Measurements from ENCODE around the gene PAX8.
A peak's percentile ranks its signal among the peaks of the same experiment; 100 is the strongest.

The PAX8 gene

GRCh38 chr2:113198790-113199612 lies 79.7 kb downstream of the PAX8 start (continued):
- TF ChIP-seq, protein P1, sequence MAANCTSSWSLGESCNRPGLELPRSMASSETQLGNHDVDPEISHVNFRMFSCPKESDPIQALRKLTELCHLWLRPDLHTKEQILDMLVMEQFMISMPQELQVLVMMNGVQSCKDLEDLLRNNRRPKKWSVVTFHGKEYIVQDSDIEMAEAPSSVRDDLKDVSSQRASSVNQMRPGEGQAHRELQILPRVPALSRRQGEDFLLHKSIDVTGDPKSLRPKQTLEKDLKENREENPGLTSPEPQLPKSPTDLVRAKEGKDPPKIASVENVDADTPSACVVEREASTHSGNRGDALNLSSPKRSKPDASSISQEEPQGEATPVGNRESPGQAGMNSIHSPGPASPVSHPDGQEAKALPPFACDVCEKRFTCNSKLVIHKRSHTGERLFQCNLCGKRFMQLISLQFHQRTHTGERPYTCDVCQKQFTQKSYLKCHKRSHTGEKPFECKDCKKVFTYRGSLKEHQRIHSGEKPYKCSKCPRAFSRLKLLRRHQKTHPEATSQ (tag by site-specific recombination; IDR thresholded peaks at IDR 0.05) = peak; percentile 70; the same call in 1 of the 2 replicates
- no peak for TF ChIP-seq ZNF155 (tag by site-specific recombination; IDR thresholded peaks at IDR 0.05)
- no peak for TF ChIP-seq ZNF138 (tag by site-specific recombination; IDR thresholded peaks at IDR 0.05; ENCODE audit: borderline replicate concordance)
- TF ChIP-seq ZBTB17 (tag by site-specific recombination; IDR thresholded peaks at IDR 0.05) = peak; percentile 71; the same call in 1 of the 2 replicates
- no peak for TF ChIP-seq ZNF416 (tag by site-specific recombination; IDR thresholded peaks at IDR 0.05)
- TF ChIP-seq ZNF777 (tag by site-specific recombination; IDR thresholded peaks at IDR 0.05; ENCODE audit: borderline replicate concordance) = no peak
- peak; percentile 16; the same call in 1 of the 2 replicates for TF ChIP-seq ZNF768 (tag by site-specific recombination; IDR thresholded peaks at IDR 0.05)
- no peak for TF ChIP-seq ZNF433 (tag by site-specific recombination; IDR thresholded peaks at IDR 0.05; ENCODE audit: low read depth)
- TF ChIP-seq ZBTB48 (tag by site-specific recombination; IDR thresholded peaks at IDR 0.05) = no peak; the same call in 1 of the 2 replicates
- no peak for TF ChIP-seq ZNF580 (tag by site-specific recombination; IDR thresholded peaks at IDR 0.05)
- TF ChIP-seq ZNF184 (tag by site-specific recombination; IDR thresholded peaks at IDR 0.05) = no peak
- no peak for TF ChIP-seq ZNF830 (tag by site-specific recombination; IDR thresholded peaks at IDR 0.05; ENCODE audit: low read depth)
- no peak for TF ChIP-seq ZNF704 (tag by site-specific recombination; IDR thresholded peaks at IDR 0.05)
- TF ChIP-seq, protein P2, sequence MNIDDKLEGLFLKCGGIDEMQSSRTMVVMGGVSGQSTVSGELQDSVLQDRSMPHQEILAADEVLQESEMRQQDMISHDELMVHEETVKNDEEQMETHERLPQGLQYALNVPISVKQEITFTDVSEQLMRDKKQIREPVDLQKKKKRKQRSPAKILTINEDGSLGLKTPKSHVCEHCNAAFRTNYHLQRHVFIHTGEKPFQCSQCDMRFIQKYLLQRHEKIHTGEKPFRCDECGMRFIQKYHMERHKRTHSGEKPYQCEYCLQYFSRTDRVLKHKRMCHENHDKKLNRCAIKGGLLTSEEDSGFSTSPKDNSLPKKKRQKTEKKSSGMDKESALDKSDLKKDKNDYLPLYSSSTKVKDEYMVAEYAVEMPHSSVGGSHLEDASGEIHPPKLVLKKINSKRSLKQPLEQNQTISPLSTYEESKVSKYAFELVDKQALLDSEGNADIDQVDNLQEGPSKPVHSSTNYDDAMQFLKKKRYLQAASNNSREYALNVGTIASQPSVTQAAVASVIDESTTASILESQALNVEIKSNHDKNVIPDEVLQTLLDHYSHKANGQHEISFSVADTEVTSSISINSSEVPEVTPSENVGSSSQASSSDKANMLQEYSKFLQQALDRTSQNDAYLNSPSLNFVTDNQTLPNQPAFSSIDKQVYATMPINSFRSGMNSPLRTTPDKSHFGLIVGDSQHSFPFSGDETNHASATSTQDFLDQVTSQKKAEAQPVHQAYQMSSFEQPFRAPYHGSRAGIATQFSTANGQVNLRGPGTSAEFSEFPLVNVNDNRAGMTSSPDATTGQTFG (tag by site-specific recombination; IDR thresholded peaks at IDR 0.05; ENCODE audit: borderline replicate concordance) = no peak
- no peak for TF ChIP-seq HOXA7 (CRISPR knock-in tag; IDR thresholded peaks at IDR 0.05; ENCODE audit: borderline replicate concordance)
- TF ChIP-seq EGR2 (tag by site-specific recombination; IDR thresholded peaks at IDR 0.05; ENCODE audit: low read depth) = peak; percentile 55; the same call in 1 of the 2 replicates
- TF ChIP-seq GLIS1 (tag by site-specific recombination; IDR thresholded peaks at IDR 0.05) = no peak
- no peak for TF ChIP-seq ZNF776 (tag by site-specific recombination; IDR thresholded peaks at IDR 0.05; ENCODE audit: borderline replicate concordance)
- TF ChIP-seq ZNF549 (tag by site-specific recombination; IDR thresholded peaks at IDR 0.05) = no peak
- TF ChIP-seq ZNF426 (tag by site-specific recombination; IDR thresholded peaks at IDR 0.05) = no peak
- TF ChIP-seq ZNF701 (tag by site-specific recombination; IDR thresholded peaks at IDR 0.05) = no peak
- TF ChIP-seq ZNF561 (tag by site-specific recombination; IDR thresholded peaks at IDR 0.05; ENCODE audit: borderline replicate concordance) = no peak
- no peak for TF ChIP-seq ZNF747 (tag by site-specific recombination; IDR thresholded peaks at IDR 0.05)
- no peak for TF ChIP-seq INSM2 (tag by site-specific recombination; IDR thresholded peaks at IDR 0.05)
- TF ChIP-seq ZNF354C (tag by site-specific recombination; IDR thresholded peaks at IDR 0.05; ENCODE audit: borderline replicate concordance, low read depth) = no peak
- peak; percentile 49; the same call in 1 of the 2 replicates for TF ChIP-seq SCRT2 (tag by site-specific recombination; IDR thresholded peaks at IDR 0.05)
- TF ChIP-seq ZNF292 (tag by site-specific recombination; IDR thresholded peaks at IDR 0.05; ENCODE audit: borderline replicate concordance, low read depth) = no peak
- TF ChIP-seq ZNF394 (tag by site-specific recombination; IDR thresholded peaks at IDR 0.05; ENCODE audit: borderline replicate concordance) = peak; percentile 100
- TF ChIP-seq SP3 (tag by site-specific recombination; IDR thresholded peaks at IDR 0.05) = peak; percentile 66
- TF ChIP-seq PRDM6 (tag by site-specific recombination; IDR thresholded peaks at IDR 0.05) = no peak
- no peak for TF ChIP-seq ZNF211 (tag by site-specific recombination; IDR thresholded peaks at IDR 0.05; ENCODE audit: low read depth)
